HG02588 (cell line): ENCODE results near the gene AIF1L.

ENCODE experiments used
- ATAC-seq: cut with Tn5 transposase; IDR thresholded peaks from one replicate; pipeline ENCODE4 v1.9.1; 2021; ENCODE audit warnings: mild to moderate bottlenecking, moderate library complexity; ENCODE audit not compliant: unreplicated experiment

AIF1L gene

GRCh38 chr9:131076347-131077195, 19.8 kb upstream of the AIF1L start:
- ATAC-seq, result no peak

GRCh38 chr9:131078427-131079366, 17.6 kb upstream of the AIF1L start:
- ATAC-seq, result no peak

GRCh38 chr9:131080589-131080988, 15.7 kb upstream of the AIF1L start:
- ATAC-seq, result no peak

GRCh38 chr9:131081868-131082267, 14.5 kb upstream of the AIF1L start:
- ATAC-seq, result no peak

GRCh38 chr9:131082774-131083512, 13.4 kb upstream of the AIF1L start:
- ATAC-seq, result no peak

GRCh38 chr9:131084661-131085369, 11.5 kb upstream of the AIF1L start:
- no peak for ATAC-seq

GRCh38 chr9:131085370-131086122, 10.8 kb upstream of the AIF1L start:
- no peak for ATAC-seq

GRCh38 chr9:131087354-131087893, 8.9 kb upstream of the AIF1L start:
- no peak for ATAC-seq

GRCh38 chr9:131090025-131090787, 6.1 kb upstream of the AIF1L start:
- ATAC-seq, result no peak

GRCh38 chr9:131091352-131091992, 4.9 kb upstream of the AIF1L start:
- ATAC-seq, result no peak

- ATAC-seq, result no peak
Measured at GRCh38 chr9:131092030-131092429, 4.3 kb upstream of the AIF1L start.

- no peak for ATAC-seq
Measured at GRCh38 chr9:131092548-131093440, 3.5 kb upstream of the AIF1L start.

- ATAC-seq, result no peak
Measured at GRCh38 chr9:131094015-131094414, 2.3 kb upstream of the AIF1L start.

- ATAC-seq, result no peak
Measured at GRCh38 chr9:131094622-131095021, 1.7 kb upstream of the AIF1L start.

- ATAC-seq, result no peak
Measured at GRCh38 chr9:131095666-131096268, 564 bp upstream of the AIF1L start.

- ATAC-seq, result no peak
Measured at GRCh38 chr9:131097126-131097947, 1.0 kb downstream of the AIF1L start.
